HL-60 (cell line): ENCODE data around the gene SORL1.

ENCODE experiments used
- GABPA ChIP-seq: IDR thresholded peaks from 2 replicates; pipeline ENCODE4 v1.6.1; 2012; ENCODE audit warnings: low read depth
- POLR2AphosphoS5 ChIP-seq: IDR thresholded peaks from 2 replicates; pipeline ENCODE4 v1.6.1; 2012; ENCODE audit warnings: low read depth
- SPI1 ChIP-seq: IDR thresholded peaks from 2 replicates; pipeline ENCODE4 v1.6.1; 2012; ENCODE audit warnings: low read depth, mild to moderate bottlenecking, borderline replicate concordance
- TF ChIP-seq, protein P1 (sequence below): IDR thresholded peaks from 2 replicates; pipeline ENCODE4 v1.6.1; 2012; ENCODE audit warnings: low read depth; ENCODE audit not compliant: insufficient replicate concordance
- TF ChIP-seq, protein P2 (sequence below): IDR thresholded peaks from one replicate; pipeline ENCODE4 v1.5.1; 2011; ENCODE audit warnings: low read length, control low read depth, inconsistent platforms; ENCODE audit not compliant: insufficient read depth

DNA sequence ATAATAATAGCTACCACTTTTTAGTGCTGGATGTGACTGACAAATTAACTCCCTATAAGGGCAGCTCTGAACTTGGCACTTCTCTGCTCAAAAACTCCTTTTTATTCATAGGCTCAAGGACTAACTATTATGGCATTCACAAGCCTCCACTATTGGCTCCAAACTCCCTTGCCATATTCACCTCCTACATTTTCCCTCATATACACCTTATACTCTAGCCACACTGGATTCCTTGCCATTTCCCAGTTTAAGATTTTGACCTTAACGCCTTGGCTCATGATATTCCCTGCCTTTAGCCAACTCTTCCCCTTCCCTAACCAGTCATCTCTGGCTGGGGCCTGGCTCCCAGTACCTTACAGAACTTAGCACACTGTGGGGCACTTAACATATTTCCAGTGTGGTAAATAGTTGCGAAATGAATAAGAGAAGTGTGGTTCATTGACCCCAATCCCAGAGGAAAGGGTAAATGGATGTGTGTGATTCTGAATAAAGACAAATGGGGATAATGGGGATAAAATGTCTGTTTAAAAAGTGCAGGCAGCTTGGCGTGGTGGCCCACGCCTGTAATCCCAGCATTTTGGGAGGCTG is 40.0 kb upstream of the SORL1 start:
- TF ChIP-seq, protein P1, sequence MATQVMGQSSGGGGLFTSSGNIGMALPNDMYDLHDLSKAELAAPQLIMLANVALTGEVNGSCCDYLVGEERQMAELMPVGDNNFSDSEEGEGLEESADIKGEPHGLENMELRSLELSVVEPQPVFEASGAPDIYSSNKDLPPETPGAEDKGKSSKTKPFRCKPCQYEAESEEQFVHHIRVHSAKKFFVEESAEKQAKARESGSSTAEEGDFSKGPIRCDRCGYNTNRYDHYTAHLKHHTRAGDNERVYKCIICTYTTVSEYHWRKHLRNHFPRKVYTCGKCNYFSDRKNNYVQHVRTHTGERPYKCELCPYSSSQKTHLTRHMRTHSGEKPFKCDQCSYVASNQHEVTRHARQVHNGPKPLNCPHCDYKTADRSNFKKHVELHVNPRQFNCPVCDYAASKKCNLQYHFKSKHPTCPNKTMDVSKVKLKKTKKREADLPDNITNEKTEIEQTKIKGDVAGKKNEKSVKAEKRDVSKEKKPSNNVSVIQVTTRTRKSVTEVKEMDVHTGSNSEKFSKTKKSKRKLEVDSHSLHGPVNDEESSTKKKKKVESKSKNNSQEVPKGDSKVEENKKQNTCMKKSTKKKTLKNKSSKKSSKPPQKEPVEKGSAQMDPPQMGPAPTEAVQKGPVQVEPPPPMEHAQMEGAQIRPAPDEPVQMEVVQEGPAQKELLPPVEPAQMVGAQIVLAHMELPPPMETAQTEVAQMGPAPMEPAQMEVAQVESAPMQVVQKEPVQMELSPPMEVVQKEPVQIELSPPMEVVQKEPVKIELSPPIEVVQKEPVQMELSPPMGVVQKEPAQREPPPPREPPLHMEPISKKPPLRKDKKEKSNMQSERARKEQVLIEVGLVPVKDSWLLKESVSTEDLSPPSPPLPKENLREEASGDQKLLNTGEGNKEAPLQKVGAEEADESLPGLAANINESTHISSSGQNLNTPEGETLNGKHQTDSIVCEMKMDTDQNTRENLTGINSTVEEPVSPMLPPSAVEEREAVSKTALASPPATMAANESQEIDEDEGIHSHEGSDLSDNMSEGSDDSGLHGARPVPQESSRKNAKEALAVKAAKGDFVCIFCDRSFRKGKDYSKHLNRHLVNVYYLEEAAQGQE = no peak
- TF ChIP-seq POLR2AphosphoS5 (no peak), SPI1 (no peak), GABPA (no peak)
- TF ChIP-seq, protein P2, sequence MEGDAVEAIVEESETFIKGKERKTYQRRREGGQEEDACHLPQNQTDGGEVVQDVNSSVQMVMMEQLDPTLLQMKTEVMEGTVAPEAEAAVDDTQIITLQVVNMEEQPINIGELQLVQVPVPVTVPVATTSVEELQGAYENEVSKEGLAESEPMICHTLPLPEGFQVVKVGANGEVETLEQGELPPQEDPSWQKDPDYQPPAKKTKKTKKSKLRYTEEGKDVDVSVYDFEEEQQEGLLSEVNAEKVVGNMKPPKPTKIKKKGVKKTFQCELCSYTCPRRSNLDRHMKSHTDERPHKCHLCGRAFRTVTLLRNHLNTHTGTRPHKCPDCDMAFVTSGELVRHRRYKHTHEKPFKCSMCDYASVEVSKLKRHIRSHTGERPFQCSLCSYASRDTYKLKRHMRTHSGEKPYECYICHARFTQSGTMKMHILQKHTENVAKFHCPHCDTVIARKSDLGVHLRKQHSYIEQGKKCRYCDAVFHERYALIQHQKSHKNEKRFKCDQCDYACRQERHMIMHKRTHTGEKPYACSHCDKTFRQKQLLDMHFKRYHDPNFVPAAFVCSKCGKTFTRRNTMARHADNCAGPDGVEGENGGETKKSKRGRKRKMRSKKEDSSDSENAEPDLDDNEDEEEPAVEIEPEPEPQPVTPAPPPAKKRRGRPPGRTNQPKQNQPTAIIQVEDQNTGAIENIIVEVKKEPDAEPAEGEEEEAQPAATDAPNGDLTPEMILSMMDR = no peak
